Forelimb muscle (tissue), 1 donor: ENCODE data around the gene GID8. TPM values are rescaled to one million over a fixed set of nuclear protein-coding genes. Genes with fewer than 3 reads are reported as not detected.
"Not testable (repeated sequence)": the region's sequence is repeated elsewhere in the genome, so short reads cannot be mapped to it uniquely, and the experiment has no call there.

Source experiments
- DNase-seq: peaks from one replicate; pipeline ENCODE4 v3.0.0-alpha.2; 2013; ENCODE audit warnings: low read depth
- polyA plus RNA-seq: library from polyadenylated mRNA; unstranded; fragments of 120-200 nt; gene quantifications from one replicate; pipeline ENCODE4 v1.2.1, GENCODE V29; 2013; ENCODE audit not compliant: insufficient read length

Gene GID8
- polyA plus RNA-seq, 1 donor, result 29.0 TPM

DNA sequence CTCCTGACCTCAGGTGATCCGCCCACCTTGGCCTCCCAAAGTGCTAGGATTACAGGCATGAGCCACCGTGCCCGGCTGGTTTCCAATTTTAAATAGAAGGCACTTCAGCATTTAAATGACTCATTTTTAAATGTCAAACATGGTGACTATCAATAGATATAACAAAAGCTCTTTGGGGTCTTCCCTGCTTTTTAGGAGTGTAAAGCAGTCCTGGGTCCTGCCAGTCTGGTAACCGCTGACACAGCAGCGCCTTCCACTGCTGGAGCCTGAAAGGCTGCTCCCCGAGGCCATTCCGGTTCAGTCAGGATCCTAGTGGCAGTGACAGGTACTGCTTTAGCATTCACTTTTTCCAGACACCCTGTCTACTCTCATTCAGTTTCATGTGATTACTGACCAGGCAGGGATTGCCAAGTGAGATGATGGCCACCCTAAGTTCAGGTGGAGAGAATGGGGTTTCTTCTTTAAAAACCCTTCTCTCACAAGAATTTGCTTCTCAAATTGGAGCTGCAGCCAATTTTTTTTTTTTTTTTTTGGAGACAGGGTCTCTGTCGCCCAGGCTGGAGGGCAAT lies 16.7 kb upstream of the GID8 start:
- no peak for DNase-seq

- DNase-seq, result no peak
Measured at GRCh38 chr20:62922451-62922921, 15.5 kb upstream of the GID8 start.

DNA sequence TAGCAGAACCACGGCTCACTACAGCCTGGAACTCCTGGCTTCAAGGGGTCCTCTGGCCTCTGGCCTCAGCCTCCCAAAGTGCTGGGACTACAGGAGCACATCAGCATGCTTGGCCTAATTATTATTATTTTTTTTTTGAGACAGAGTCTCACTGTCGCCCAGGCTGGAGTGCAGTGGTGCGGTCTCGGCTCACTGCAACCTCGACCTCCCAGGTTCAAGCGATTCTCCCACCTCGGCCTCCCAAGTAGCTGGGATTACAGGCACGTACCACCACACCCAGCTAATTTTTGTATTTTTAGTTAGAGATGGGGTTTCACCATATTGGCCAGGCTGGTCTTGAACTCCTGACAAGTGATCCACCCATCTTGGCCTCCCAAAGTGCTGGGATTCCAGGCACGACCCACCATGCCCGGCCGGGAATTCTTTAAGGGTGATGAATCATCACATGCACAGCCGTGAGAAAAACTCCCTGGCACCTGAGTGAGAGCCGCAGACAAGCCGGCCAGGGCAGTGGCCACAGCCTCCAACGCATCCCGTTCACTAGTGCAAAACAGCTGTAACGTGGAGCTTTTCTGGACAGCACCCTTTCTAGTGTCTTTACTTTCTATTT lies 14.8 kb upstream of the GID8 start:
- not testable (repeated sequence) for DNase-seq

DNA sequence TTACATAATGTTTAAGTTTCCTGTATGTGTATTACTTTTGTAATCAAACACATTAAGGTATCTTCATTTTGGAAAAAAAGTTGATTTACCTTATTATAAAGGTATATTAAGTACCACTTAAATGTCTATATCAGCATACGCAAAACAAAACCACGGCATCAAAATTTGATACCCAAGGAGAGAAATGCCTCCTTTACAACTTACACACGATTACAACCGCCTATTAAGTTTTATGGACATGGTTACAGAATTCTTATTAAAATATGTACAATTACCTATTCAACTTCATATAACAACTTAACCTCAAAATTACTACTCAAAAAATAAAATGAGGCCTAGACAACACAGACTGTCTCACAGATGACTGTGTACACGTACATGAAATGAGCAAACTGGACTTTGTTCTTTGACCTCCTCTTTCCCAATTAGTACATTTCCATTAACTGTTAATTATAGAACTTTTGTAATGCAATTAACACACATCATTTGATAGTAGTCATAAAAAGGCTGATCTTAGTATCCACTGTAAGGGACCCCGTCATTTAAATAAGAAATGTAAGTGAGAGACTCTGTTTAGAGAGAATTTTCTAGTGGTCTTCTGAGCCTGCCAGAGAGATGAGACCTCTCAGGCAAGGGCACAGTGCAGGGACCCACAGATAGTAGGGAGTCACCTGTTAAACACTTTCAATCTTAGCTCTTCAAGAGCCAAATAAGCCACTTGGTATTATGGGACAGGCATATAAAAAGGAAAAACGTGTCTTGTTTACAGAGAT lies 14.1 kb upstream of the GID8 start:
- no peak for DNase-seq

DNA sequence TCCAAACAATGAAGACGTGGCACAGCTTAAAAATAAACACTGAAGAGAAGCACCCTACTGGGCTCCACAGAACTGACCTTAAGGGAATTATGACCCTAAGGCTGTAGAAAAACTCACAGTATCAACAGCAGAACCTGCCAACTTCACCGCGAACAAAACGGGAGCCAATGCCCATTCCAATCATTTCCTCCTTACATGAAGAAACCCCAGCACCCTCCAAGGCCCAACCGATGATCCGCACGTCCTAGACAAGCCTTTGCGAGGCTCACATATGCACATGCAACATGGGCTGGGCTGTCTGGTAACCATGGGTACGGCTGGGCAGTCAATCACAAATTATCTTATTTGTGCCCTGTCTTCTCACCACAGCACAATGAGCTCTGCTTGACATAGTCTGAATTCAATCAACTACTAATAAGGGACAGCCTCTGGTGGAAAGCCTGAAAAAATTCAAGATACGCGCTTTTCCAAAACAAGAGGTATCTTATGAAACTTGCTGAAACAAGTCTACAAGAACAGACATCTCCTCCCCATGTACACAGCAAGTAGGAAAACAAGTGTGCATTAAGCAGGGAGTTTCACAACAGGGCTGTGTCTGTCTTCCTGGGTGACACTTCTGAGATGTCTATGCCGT lies 13.4 kb upstream of the GID8 start:
- no peak for DNase-seq

GRCh38 chr20:62925076-62925419 lies 12.9 kb upstream of the GID8 start:
- no peak for DNase-seq

DNA sequence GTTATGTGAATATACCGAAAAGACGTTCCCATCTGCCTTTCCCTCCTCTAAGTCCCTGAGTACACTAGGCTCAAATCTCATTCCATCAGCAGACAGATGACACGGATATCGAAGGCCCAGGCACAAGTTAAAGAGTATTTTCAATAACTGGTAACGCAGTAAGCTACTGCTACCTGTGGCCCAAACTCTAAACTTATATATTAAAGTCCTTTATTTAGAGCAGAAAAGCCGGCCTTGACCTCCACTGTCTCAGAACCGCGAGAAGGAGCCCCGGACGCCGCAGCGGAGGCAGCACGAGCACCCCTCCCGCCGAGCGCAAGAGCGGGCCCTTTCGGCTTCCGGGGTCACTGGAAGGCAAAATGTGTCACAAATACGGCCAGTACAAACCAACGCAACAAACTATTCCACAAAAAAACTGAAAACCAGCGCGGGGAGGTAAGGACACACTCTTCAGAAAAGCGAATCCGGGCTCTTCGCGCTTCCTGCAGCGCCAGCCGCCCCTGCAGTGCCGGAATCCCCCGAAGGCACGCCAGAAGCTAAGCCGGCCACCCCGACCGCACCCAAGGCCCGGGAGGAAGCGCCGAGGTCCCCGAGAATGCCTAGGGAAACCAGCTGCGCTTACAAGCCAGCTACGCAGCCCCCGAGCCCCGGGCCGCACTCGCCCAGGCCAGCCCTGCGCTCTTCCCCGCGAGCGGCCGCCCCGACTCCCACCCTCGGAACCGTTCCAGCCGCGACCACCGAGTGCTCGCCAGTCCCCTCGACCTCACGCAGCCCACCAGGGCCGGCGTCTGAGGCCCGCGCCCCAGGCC lies 12.3 kb upstream of the GID8 start:
- no peak for DNase-seq

DNA sequence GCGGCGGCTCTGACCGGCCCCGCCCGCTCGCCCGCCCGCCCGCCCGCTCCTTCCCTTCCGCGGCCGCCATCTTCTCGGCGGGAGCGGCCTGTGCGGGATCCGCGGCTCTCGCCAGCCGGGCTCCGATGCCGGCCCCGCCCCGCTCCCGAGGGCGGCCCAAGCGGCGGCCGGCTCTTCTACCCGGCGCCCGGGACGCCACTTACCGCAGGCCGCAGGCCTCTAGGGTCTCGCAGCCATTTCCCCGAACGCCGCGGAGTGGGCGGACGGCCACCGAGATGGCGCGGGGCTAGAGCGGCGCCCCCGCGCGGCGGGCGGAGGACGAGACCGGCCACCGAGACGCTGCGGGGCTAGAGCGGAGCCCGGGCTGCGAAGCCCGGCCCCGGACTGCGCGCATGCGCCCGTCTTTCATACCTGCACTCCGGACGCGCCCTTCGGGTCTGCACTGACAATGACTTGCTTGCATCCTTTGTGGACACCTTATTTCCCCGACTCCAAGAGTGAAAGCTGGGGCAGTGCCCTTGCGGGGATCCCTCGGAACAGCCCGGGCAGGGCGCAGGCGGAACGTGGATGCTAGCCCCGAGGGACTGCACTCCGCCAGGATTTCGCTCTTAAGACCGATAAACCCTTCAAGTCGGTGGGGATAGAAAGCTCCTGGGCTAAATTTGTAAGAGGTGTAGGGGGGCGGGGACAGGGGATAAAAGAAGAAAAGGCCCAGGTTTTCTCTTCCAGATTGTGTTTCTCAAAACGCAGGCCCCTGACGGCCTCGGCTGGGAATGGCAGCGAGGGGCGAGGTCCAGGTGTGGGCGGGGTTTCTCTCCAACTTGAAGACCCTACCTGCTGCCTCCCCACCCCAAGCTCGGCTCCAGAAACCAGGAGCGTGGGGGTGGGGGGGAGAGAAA lies 11.5 kb upstream of the GID8 start, which contains the start of gene DIDO1:
DIDO1 (minus strand) TSS at position 277 of the 899 bp plus-strand sequence.
- DNase-seq, result peak; percentile 68

DNA sequence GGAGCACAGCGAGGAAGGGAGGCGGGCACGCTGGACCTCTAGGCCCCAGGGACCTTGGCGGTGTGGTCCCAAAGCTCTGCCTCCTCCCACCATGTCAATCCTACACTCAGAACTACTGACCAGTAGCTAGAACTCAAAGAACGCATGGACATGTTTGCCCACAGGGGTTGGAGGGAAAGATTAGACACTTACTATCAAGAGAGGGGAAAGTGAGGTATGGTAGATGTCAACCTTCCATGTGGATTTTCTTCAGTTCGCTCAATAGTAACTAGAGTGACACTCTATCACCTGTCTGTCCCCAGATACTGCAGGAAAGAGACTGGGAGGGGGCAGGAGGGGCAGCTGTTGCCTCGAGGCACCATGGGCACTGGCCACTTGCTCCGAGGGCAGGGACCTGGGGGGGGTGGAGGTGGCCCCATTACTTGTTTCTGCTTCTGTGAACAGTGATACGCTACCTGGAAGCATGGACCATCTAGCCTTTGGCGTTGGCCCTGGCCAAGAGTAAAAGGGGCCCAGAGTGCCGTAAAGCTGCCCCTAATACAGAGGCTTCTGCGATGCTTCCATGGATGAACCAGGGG lies 10.7 kb upstream of the GID8 start:
- no peak for DNase-seq

DNA sequence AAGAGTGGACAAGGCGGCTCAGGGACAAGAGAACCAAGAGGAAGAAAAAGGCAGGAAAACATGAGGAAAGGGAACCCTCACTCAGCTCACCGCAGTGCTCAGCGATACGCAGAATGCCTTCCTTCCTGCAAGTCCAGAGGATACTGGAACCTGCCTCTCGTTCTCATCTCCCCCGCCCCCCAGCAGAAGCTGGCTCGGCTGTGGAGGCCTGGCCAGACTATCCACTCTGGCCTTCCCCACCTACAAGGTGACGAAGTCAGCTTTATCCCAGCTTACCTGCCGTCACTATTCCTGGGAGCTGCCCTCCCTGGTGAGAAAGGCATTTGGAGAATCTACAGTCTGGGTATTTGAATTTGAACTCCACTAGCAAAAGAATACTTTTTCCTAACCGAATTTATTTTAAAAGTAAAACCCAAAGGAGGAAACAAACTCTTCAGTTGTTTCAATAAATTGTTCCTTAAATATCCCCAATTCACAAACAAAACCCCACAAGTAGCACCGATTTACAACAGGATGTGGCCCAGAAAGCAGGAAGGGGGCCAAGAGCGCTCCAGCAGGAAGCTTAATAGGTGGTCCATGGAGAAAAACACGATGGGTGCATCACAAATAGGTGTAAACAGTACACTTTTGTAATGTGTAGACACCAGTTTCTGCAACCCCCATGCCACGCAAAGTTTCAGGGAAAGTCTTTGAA lies 9.6 kb upstream of the GID8 start:
- no peak for DNase-seq

DNA sequence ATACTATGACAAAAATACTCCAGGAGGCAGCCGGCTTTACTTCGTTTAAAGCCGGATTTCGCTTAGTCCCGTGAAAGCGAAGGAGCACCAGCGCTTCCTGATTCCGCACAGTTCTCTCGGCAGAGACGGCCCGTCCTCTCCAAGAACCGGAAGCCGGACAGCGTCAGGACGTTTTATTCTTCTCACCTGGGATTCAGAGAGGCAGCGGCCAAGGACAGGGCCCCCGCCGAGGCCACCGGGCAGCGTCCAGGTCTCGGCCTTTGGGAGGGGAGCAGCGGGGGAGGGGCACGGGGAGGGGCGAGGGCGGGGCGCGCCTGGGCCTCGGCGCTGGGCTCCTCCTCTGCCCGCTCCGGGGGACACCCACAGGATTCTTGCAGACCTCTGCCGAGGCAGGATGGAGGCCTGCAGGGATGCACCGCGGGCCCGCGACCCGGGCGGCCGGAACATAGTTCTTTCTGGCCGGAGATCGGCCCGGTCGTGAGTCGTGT lies 8.9 kb upstream of the GID8 start:
- no peak for DNase-seq

GRCh38 chr20:62931464-62931863 lies 6.5 kb upstream of the GID8 start:
- no peak for DNase-seq

- no peak for DNase-seq
Measured at GRCh38 chr20:62933966-62934365, 4.0 kb upstream of the GID8 start.

DNA sequence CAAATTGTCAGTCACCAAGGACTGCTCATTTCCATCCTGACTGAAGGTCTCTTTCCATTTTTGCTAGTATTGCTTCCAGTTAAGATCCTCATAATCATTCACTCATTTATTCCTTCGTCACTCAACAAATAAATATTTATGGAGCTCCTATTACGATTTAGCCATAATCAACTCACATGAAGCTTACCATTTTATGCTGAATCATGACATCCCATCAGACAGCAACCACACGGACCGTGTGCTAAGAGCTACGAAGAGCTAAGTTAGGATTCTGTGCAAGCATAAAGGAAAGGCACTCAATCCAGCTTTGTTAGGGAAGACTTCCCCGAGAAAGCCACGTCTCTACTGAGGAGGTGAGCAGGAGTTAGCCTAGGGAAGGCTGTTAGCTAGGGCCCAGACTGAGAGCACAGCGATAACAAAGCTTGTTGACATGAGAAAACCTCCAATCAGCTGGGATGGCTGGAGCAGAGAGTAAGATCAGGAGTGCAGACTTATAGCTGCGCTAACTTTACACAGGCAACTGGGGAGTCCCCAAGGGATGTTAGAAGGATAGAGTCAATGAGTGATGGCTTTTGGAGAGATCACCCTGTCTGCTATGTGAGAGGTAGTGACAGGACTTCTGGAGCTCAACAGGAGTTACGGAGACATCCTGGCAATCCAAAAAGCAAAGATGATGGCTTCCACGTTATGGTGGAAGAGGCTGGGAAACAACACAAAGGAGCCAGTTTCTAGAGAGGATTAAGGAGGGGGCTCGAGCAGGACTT lies 2.6 kb upstream of the GID8 start:
- DNase-seq, result no peak

DNA sequence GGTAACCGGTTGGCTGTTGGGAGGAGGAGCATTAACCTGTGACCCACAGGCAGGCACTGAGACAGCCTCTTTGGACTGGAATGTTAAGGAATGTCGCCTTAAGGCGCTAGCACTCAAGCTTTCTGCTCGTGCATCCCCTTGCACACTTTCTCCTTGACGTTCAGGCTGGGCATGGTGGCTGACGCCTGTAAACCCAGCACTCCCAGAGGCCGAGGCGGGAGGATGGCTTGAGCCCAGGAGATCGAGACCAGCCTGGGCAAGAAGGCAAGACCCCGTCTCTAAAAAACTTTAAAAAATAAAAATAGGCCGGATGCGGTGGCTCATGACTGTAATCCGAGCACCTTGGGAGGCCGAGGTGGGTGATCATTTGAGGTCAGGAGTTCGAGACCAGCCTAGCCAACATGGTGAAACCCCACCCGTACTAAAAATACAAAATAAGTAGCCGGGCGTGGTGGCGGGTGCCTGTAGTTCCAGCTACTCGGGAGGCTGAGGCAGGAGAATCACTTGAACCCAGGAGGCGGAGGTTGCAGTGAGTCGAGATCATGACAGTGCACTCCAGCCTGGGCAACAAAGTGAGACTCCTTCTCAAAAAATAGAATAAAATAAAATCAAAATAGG lies 1.9 kb upstream of the GID8 start:
- DNase-seq, result no peak

GRCh38 chr20:62937268-62938104 lies 461 bp upstream of the GID8 start:
- DNase-seq, result peak; percentile 95

DNA sequence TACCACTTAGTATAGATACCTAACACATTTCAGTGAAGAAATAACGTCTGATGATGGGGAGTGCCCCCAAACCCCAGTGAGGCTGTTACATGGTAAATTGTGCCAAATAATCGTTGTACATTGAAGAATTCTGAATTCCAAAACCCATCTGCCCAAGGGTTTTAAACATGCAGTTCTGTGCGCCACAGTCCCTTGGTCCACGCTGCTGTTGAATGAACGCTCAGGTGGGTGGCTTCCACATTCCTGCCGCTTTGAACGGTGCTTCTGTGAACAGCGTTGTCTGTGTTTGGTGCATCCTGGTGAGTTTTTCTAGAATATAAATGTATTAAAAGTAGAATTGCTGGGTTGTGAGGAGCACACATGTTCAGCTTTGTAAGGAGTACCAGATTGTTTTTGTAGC lies 2.9 kb downstream of the GID8 start:
- DNase-seq, result no peak
